ENCODE data around the gene ABCD2.
"Not testable (repeated sequence)": the region's sequence is repeated elsewhere in the genome, so short reads cannot be mapped to it uniquely, and the experiment has no call there.

Gene ABCD2

DNA sequence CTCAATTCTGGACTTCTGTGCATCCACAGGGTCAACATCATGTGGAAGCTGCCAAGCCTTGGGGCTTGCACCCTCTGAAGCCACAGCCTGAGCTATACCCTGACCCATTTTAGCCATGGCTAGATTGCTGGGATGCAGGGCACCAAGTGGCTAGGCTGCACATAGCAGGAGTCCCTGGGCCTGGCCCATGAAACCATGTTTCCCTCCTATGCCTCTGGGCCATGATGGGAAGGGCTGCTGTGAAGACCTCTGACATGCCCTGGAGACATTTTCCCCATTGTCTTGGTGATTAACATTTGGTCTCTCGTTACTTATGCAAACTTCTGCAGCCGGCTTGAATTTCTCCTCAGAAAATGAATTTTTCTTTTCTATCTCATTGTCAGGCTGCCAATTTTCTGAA lies 92.6 kb downstream of the ABCD2 start:
- no peak for DNase-seq

- DNase-seq = not testable (repeated sequence)
Observed at GRCh38 chr12:39522167-39522566, 97.4 kb downstream of the ABCD2 start.

- DNase-seq = no peak
Observed at GRCh38 chr12:39510001-39510400, 109.6 kb downstream of the ABCD2 start.

DNA sequence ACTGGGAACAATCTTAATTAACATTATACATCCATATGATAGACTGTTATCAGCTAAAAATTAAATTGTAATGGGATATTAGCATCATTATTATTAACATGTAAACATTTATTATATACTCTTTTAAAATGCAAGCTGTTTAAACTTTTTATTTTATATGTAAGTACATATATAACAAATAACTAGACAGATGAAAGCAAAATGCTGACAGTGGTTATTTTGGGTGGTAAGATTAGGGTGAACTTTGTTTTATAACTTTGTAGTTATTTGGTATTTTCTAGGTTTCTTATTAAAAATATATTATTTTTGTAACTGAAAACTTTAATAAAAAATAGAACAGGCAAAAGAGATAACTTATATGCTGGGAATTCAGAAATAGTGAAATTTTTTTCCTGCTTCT lies 114.0 kb downstream of the ABCD2 start:
- DNase-seq = no peak

DNA sequence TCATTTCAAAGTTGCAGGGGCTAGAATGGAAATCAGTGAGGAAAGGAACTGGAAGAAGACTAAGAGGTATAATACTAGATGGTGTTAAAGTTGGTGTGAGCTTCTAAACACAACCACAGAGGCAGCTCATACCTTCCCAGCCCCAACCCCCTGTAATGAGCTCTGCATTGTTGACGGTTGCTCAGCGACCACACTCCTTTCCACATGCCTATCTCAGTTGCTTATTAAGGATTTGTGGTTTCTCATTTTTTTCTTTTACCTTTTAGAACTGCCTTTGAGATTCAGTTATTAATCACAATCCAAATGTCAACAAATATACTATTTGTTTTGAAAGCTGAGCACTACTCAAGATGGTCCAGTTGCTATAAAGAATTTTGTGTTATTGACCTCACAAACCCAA lies 114.6 kb downstream of the ABCD2 start:
- DNase-seq = no peak

GRCh38 chr12:39503439-39503838 lies 116.2 kb downstream of the ABCD2 start:
- DNase-seq = no peak

DNA sequence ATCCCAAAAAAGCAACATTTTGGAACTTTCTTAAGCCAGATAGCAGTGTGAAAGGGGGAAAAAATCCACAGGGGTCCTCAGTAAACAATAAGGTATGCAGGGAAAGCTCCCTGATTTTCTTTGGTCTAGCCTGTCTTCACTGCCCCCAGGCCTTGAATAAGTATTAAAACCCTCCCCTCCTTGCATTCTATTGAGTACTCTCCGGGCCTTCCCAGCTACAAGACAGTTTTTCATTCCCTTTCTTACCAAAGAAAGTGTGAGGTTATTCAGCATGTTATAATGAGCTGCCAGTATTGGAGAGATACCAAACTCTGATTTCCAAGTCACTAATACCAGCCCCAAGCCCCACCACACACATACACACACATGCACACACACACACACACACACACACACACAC lies 116.9 kb downstream of the ABCD2 start:
- no peak for DNase-seq
